NCI-H524 (cell line): Measurements from ENCODE around the gene CPNE5.

Experiments used
- DNase-seq, 2 experiments: peaks; one replicate each; lab custom pipeline; 2025; lab: John Stamatoyannopoulos, UW

Gene CPNE5

GRCh38 chr6:36702656-36703055 is 136.6 kb downstream of the CPNE5 start:
- DNase-seq, result no peak

- no peak for DNase-seq
These were observed 137.7 kb downstream of the CPNE5 start for GRCh38 chr6:36701401-36701991.

- DNase-seq, result no peak
These were observed 138.4 kb downstream of the CPNE5 start for GRCh38 chr6:36700831-36701230.

- DNase-seq, result no peak
These were observed 139.0 kb downstream of the CPNE5 start for GRCh38 chr6:36700071-36700812.

- no peak for DNase-seq
These were observed 139.9 kb downstream of the CPNE5 start for GRCh38 chr6:36699348-36699747.

GRCh38 chr6:36698871-36699271 is 140.4 kb downstream of the CPNE5 start:
- no peak for DNase-seq

- no peak for DNase-seq
These were observed 141.0 kb downstream of the CPNE5 start for GRCh38 chr6:36698196-36698595.

GRCh38 chr6:36697481-36697903 is 141.8 kb downstream of the CPNE5 start, which contains the start of gene RAB44:
Gene RAB44, plus strand, starts transcription at chr6:36697826. Its CDS starts 6,410 bp downstream, at chr6:36704236.
- DNase-seq, result no peak

- DNase-seq, result no peak
These were observed 143.8 kb downstream of the CPNE5 start for GRCh38 chr6:36695414-36695813.

GRCh38 chr6:36694616-36695015 is 144.6 kb downstream of the CPNE5 start:
- no peak for DNase-seq

GRCh38 chr6:36692861-36693702 is 146.2 kb downstream of the CPNE5 start:
- no peak for DNase-seq

- DNase-seq, result no peak
These were observed 147.0 kb downstream of the CPNE5 start for GRCh38 chr6:36692220-36692619.

- no peak for DNase-seq
These were observed 147.6 kb downstream of the CPNE5 start for GRCh38 chr6:36691612-36692011.

- DNase-seq, result no peak
These were observed 148.2 kb downstream of the CPNE5 start for GRCh38 chr6:36691011-36691410.
